ENCODE data around the gene SUSD3.
"Not testable (repeated sequence)": the region's sequence is repeated elsewhere in the genome, so short reads cannot be mapped to it uniquely, and the experiment has no call there.

Gene SUSD3

GRCh38 chr9:93058355-93059010 is at the start of gene SUSD3:
TSS of gene SUSD3 (plus strand) at chr9:93058701. CDS start at chr9:93058743, 42 bp downstream.
- DNase-seq (ENCODE audit: low read depth in 2 of 2): peak in 1 of 2 donors; percentile 69

- DNase-seq (ENCODE audit: low read depth in 2 of 2): no peak
Measured at GRCh38 chr9:93009337-93010015, 49.0 kb upstream of the SUSD3 start.

- DNase-seq (ENCODE audit: low read depth in 2 of 2): no peak
Measured at GRCh38 chr9:93010056-93010455, 48.4 kb upstream of the SUSD3 start.

GRCh38 chr9:93010704-93011103 is 47.8 kb upstream of the SUSD3 start:
- no peak for DNase-seq (ENCODE audit: low read depth in 2 of 2)

GRCh38 chr9:93011114-93011513 is 47.4 kb upstream of the SUSD3 start:
- DNase-seq (ENCODE audit: low read depth in 2 of 2): no peak

GRCh38 chr9:93012963-93013855 is 45.3 kb upstream of the SUSD3 start:
- no peak for DNase-seq (ENCODE audit: low read depth in 2 of 2)

GRCh38 chr9:93013856-93014582 is 44.5 kb upstream of the SUSD3 start:
- DNase-seq (ENCODE audit: low read depth in 2 of 2): no peak

- not testable (repeated sequence) for DNase-seq (ENCODE audit: low read depth in 2 of 2)
Measured at GRCh38 chr9:93015190-93015589, 43.3 kb upstream of the SUSD3 start.

- DNase-seq (ENCODE audit: low read depth in 2 of 2): no peak
Measured at GRCh38 chr9:93017621-93018020, 40.9 kb upstream of the SUSD3 start.

GRCh38 chr9:93020151-93020550 is 38.4 kb upstream of the SUSD3 start:
- no peak for DNase-seq (ENCODE audit: low read depth in 2 of 2)

- no peak for DNase-seq (ENCODE audit: low read depth in 2 of 2)
Measured at GRCh38 chr9:93020771-93021670, 37.5 kb upstream of the SUSD3 start.

GRCh38 chr9:93022066-93022465 is 36.4 kb upstream of the SUSD3 start:
- no peak for DNase-seq (ENCODE audit: low read depth in 2 of 2)

- DNase-seq (ENCODE audit: low read depth in 2 of 2): no peak
Measured at GRCh38 chr9:93022721-93023520, 35.6 kb upstream of the SUSD3 start.

GRCh38 chr9:93023521-93023815 is 35.0 kb upstream of the SUSD3 start:
- no peak for DNase-seq (ENCODE audit: low read depth in 2 of 2)

- DNase-seq (ENCODE audit: low read depth in 2 of 2): no peak
Measured at GRCh38 chr9:93024646-93024910, 33.9 kb upstream of the SUSD3 start.

GRCh38 chr9:93024986-93025630 is 33.4 kb upstream of the SUSD3 start:
- DNase-seq (ENCODE audit: low read depth in 2 of 2): no peak

GRCh38 chr9:93025736-93026135 is 32.8 kb upstream of the SUSD3 start:
- no peak for DNase-seq (ENCODE audit: low read depth in 2 of 2)

- DNase-seq (ENCODE audit: low read depth in 2 of 2): no peak
Measured at GRCh38 chr9:93026640-93027039, 31.9 kb upstream of the SUSD3 start.

- DNase-seq (ENCODE audit: low read depth in 2 of 2): no peak
Measured at GRCh38 chr9:93027750-93028149, 30.8 kb upstream of the SUSD3 start.

GRCh38 chr9:93028448-93029006 is 30.0 kb upstream of the SUSD3 start:
- peak; percentile 31 to 33 for DNase-seq (ENCODE audit: low read depth in 2 of 2)

Measured in stimulated activated CD4-positive, alpha-beta T cell treated with anti-CD3 and anti-CD28 coated beads, Interleukin-15, amount 100 ng/mL, for 48 hours (primary cell).